Epithelial cell of esophagus (primary cell): ENCODE measurements around the gene PEX10.
"Not testable (repeated sequence)": the region's sequence is repeated elsewhere in the genome, so short reads cannot be mapped to it uniquely, and the experiment has no call there.

Experiments used
- DNase-seq: peaks from one replicate; pipeline ENCODE4 v3.0.0; 2010; ENCODE audit warnings: low read depth
- H3K4me3 ChIP-seq: 2 replicates; pipeline ENCODE4 v1.5.1; 2011; ENCODE audit warnings: mild to moderate bottlenecking, low read length, control low read depth
- TF ChIP-seq, protein P1 (sequence below): IDR thresholded peaks from 2 replicates; pipeline ENCODE4 v1.5.1; 2011; ENCODE audit warnings: low read depth, mild to moderate bottlenecking, low read length, control low read depth, inconsistent platforms; ENCODE audit not compliant: insufficient read depth; ENCODE audit errors: missing control alignments

PEX10 gene

DNA sequence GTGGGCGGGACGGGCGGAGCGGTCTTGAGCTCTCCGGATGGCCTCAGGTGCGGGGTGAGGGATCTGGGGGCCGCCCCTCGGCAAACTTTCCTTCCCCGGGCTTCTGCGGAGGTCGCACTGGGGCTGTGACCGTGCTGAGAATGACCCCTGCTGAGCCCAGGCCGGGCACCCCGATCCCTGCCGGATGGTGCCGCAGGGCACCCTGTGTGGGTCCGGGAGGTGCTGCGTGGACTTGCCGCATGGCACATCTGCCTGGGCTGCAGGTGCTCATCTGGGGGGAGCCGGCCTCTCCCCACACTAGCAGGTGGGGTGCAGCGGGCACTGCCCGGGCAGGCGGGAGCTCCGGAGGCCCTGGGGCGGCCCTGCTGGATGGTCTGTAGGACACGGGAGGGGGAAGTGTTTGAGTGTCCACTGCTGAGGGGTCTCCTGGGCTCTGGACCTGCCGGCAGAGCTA, 31.8 kb upstream of the PEX10 start:
- TF ChIP-seq, protein P1, sequence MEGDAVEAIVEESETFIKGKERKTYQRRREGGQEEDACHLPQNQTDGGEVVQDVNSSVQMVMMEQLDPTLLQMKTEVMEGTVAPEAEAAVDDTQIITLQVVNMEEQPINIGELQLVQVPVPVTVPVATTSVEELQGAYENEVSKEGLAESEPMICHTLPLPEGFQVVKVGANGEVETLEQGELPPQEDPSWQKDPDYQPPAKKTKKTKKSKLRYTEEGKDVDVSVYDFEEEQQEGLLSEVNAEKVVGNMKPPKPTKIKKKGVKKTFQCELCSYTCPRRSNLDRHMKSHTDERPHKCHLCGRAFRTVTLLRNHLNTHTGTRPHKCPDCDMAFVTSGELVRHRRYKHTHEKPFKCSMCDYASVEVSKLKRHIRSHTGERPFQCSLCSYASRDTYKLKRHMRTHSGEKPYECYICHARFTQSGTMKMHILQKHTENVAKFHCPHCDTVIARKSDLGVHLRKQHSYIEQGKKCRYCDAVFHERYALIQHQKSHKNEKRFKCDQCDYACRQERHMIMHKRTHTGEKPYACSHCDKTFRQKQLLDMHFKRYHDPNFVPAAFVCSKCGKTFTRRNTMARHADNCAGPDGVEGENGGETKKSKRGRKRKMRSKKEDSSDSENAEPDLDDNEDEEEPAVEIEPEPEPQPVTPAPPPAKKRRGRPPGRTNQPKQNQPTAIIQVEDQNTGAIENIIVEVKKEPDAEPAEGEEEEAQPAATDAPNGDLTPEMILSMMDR = no peak
- no peak for DNase-seq
- H3K4me3 ChIP-seq = no peak overlapping the region

DNA sequence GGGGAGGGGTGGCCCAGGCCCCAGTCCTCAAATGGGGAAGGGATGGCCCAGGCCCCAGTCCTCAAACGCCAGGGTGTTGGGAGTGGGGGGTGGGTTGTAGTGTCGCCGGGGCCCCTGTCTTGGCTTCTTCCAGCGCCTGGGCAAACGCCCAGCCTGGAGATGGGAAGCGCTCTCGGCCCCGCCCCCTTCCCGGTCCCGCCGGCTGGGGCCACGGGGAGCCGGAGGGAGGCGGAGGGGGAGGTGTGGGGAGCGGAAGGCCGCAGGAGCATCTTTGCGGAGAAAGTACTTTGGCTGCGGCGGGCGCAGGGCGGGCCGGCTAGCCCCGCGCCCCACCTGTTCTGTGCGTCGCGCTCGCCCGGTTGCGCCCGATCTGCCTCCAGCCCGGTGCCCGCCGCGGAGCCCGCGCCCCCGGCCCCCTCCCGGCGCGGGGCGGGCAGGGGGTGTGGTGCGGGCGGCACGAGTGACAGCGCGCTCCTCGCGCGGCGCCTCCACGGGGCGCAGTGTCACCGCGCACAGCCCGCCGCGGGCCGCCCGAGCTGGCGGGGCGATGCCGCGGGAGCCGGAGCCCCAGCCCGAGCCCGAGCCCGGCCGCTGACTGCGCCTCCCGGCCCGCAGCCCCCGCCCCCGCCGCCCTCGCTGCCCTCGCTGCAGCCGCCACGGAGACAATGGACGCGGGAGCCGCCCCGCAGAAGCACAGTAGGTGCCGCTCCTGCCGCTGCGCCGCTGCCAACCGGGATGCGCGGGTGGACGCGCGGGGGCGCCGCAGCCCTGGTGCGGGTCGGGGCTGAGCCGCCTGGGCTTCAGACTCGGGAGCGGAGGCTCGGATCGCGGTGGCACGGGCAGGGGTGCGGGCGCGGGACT, 31.1 kb upstream of the PEX10 start:
- TF ChIP-seq, protein P1 = no peak
- no peak overlapping the region for H3K4me3 ChIP-seq
- DNase-seq = no peak

- no peak for DNase-seq
- no peak overlapping the region for H3K4me3 ChIP-seq
- TF ChIP-seq, protein P1 = no peak
Measured at GRCh38 chr1:2442661-2443060, 30.3 kb upstream of the PEX10 start.

DNA sequence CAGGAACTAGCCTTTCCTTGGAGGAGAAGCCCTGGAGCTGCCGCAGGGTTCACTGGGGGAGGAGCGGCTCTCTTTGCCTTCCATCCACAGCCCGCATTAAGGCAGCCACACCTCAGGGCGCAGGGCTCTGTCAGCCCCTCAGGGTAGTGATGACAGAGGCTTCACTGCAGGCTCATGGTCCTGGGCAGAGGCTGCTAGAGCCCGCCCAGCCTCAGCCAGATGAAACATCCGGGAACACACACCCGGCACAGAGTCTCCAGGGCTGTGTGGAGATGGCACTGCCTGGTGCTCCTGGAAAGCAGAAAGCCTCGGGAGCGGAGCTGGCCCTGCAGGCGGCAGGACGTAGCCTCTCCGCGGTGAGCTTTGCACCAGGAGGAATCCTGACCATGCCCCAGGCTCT, 29.4 kb upstream of the PEX10 start:
- DNase-seq = peak; percentile 29
- TF ChIP-seq, protein P1 = no peak
- H3K4me3 ChIP-seq = no peak overlapping the region

DNA sequence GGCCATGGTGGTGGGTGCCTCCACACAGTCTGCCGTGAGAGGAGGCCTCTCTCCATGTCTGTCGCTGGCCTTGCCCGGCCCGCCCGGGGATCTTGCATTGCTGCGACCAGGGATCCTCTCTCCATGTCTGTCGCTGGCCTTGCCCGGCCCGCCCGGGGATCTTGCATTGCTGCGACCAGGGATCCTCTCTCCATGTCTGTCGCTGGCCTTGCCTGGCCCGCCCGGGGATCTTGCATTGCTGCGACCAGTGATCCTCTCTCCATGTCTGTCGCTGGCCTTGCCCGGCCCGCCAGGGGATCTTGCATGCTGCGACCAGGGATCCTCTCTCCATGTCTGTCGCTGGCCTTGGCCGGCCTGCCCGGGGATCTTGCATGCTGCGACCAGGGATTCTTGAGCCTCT, 28.0 kb upstream of the PEX10 start:
- DNase-seq, H3K4me3 ChIP-seq: not testable (repeated sequence)

- no peak overlapping the region for H3K4me3 ChIP-seq
- TF ChIP-seq, protein P1 = no peak
- no peak for DNase-seq
Measured at GRCh38 chr1:2439369-2439768, 27.0 kb upstream of the PEX10 start.

- DNase-seq = no peak
- no peak overlapping the region for H3K4me3 ChIP-seq
- TF ChIP-seq, protein P1 = no peak
Measured at GRCh38 chr1:2438641-2439040, 26.3 kb upstream of the PEX10 start.
